Hepatocyte (in vitro differentiated cells): Measurements from ENCODE around the gene P3H4.

ENCODE experiments used
- CTCF ChIP-seq: fragments of 200-600 bp; sonication (generic); IDR thresholded peaks from 2 replicates; pipeline ENCODE4 v1.5.1; 2016; ENCODE audit warnings: antibody characterized with exemption, mild to moderate bottlenecking; ENCODE audit not compliant: poor library complexity
- EZH2 ChIP-seq: fragments of 200-600 bp; sonication (generic); IDR thresholded peaks from 2 replicates; pipeline ENCODE4 v1.6.1; 2016; ENCODE audit warnings: antibody characterized with exemption, mild to moderate bottlenecking, borderline replicate concordance
- EZH2phosphoT487 ChIP-seq: fragments of 200-600 bp; sonication (generic); IDR thresholded peaks from one replicate; pipeline ENCODE4 v1.6.1; 2018; ENCODE audit warnings: antibody characterized with exemption, mild to moderate bottlenecking, low read depth, moderate library complexity; ENCODE audit not compliant: unreplicated experiment, severe bottlenecking

GRCh38 chr17:41813699-41814124 lies 2.0 kb upstream of the P3H4 start:
- TF ChIP-seq CTCF (no peak), EZH2 (no peak), EZH2phosphoT487 (no peak)
